ENCODE data around the gene SSBP3. TPM values are rescaled to one million over a fixed set of nuclear protein-coding genes. Genes with fewer than 3 reads are reported as not detected.

Gene SSBP3
- total and polyA plus RNA-seq, 2 experiments from 2014 or later = 47.4 to 68.6 TPM

GRCh38 chr1:54397980-54398379 lies 8.2 kb downstream of the SSBP3 start (continued):
- TF ChIP-seq ZNF462 (CRISPR knock-in tag; IDR thresholded peaks at IDR 0.05) (no peak), ZNF331 (CRISPR knock-in tag; IDR thresholded peaks at IDR 0.05; ENCODE audit: low read depth) (no peak), EZH2phosphoT487 (IDR thresholded peaks at IDR 0.05; ENCODE audit: unreplicated experiment) (no peak), NANOG (IDR thresholded peaks at IDR 0.05; ENCODE audit: borderline replicate concordance) (no peak), REST (IDR thresholded peaks at IDR 0.05; ENCODE audit: unreplicated experiment) (no peak)

- Mint-ChIP-seq H3K36me3 (ENCODE audit: low read depth) (peaks cover 92% of the 10 kb centered on the region), H3K4me3 (no peak overlapping the region), H3K9me3 (no peaks in the 10 kb centered on the region), H3K4me1 (peaks cover 55% of the 10 kb centered on the region), H3K27ac (no peak overlapping the region), H3K27me3 (ENCODE audit: insufficient read depth, low read depth, poor library complexity) (peaks cover 14% of the 10 kb centered on the region)
- no peaks in the 10 kb centered on the region for H3F3A ChIP-seq (replicated peaks; ENCODE audit: low read depth)
- H4K20me1 ChIP-seq (replicated peaks; ENCODE audit: insufficient read depth) = peaks cover 73% of the 10 kb centered on the region
- peaks cover 45% of the 10 kb centered on the region for H3K36me3 ChIP-seq (ENCODE audit: insufficient read depth)
- H3K27me3 ChIP-seq (ENCODE audit: insufficient read depth) = no peaks in the 10 kb centered on the region
- no peak overlapping the region for H3K27ac ChIP-seq (ENCODE audit: low read depth)
- no peak overlapping the region for H2AFZ ChIP-seq
- H3K4me2 ChIP-seq = no peak overlapping the region
- peaks cover 100% of the 10 kb centered on the region for H3K79me2 ChIP-seq (replicated peaks; ENCODE audit: insufficient read depth)
- H3K9me2 ChIP-seq (ENCODE audit: insufficient read depth) = no peaks in the 10 kb centered on the region
- DNase-seq (ENCODE audit: low spot score) = no peak
- no peak overlapping the region for H3K4me3 ChIP-seq
- ATAC-seq = peak; percentile 57
- peaks cover 24% of the 10 kb centered on the region; the same call in 1 of the 2 replicates for H3K4me1 ChIP-seq (ENCODE audit: insufficient read depth)
- TF ChIP-seq ZNF331 (CRISPR knock-in tag; IDR thresholded peaks at IDR 0.05; ENCODE audit: low read depth) = no peak
- no peak for TF ChIP-seq NANOG (IDR thresholded peaks at IDR 0.05; ENCODE audit: borderline replicate concordance)
- TF ChIP-seq CREB1 (CRISPR knock-in tag; IDR thresholded peaks at IDR 0.05; ENCODE audit: low read depth) = no peak
- no peak for TF ChIP-seq JUNB (IDR thresholded peaks at IDR 0.05; ENCODE audit: unreplicated experiment)
- no peak for TF ChIP-seq EZH2 (IDR thresholded peaks at IDR 0.05; ENCODE audit: low read depth, unreplicated experiment)
- TF ChIP-seq ZNF114 (CRISPR knock-in tag; IDR thresholded peaks at IDR 0.05) = no peak
- TF ChIP-seq ETS1 (IDR thresholded peaks at IDR 0.05) = no peak
Observed at GRCh38 chr1:54397090-54397591, 9.1 kb downstream of the SSBP3 start.
